Neutrophil (primary cell): ENCODE results near the gene CDK8.

Source experiments
- H3K27ac ChIP-seq: fragments of 200-600 bp; sonication (generic); 2 replicates; pipeline ENCODE4 v1.5.1; 2016; ENCODE audit warnings: mild to moderate bottlenecking, moderate library complexity
- H3K27me3 ChIP-seq: fragments of 200-600 bp; sonication (generic); 2 replicates; pipeline ENCODE4 v1.6.0; 2016; ENCODE audit warnings: mild to moderate bottlenecking
- H3K36me3 ChIP-seq: fragments of 200-600 bp; sonication (generic); 2 replicates; pipeline ENCODE4 v1.5.1; 2017
- H3K4me1 ChIP-seq, 2 experiments: fragments of 200-600 bp in 1 of 2; sonication (generic) in 1 of 2; 1 replicate in 1 of 2; 2 replicates in 1 of 2; pipeline versions ENCODE4 v1.5.1 to v1.6.1; 2013 to 2016; ENCODE audit warnings: low read depth in 1 of 2, low read length in 1 of 2, mild to moderate bottlenecking in 1 of 2, moderate library complexity in 1 of 2; ENCODE audit not compliant: control insufficient read depth in 1 of 2, insufficient read depth in 1 of 2
- H3K4me3 ChIP-seq, 2 experiments: fragments of 200-600 bp in 1 of 2; sonication (generic) in 1 of 2; 1 replicate in 1 of 2; 2 replicates in 1 of 2; pipeline ENCODE4 v1.5.1; 2013 to 2016; ENCODE audit warnings: low read depth in 1 of 2, low read length in 1 of 2, mild to moderate bottlenecking in 1 of 2, moderate library complexity in 1 of 2
- H3K9me3 ChIP-seq: fragments of 200-600 bp; sonication (generic); 2 replicates; pipeline ENCODE4 v1.5.1; 2016
- TF ChIP-seq, protein P1 (sequence below): fragments of 200-600 bp; sonication (generic); IDR thresholded peaks from 2 replicates; pipeline ENCODE4 v1.5.1; 2016; ENCODE audit warnings: antibody characterized with exemption

CDK8 gene

DNA sequence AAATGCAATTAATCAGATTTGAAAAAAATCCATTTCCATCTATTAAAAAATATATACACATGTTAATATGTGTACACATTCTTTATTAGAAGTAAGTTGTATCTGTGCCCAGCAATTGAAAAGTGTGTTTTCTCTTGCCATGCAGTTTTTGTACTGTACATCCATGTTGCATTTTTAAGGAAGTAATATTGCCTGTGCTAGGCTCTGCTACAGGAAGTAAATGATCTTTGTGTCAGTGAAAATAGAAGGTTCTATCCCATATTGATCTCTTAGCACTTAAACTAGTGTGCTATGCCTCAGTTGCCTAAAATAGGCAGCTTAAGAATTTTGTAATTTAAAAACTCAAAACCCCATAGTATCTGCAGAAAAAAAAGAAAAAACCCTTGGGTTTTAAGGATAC, 122.5 kb downstream of the CDK8 start:
- Histone ChIP-seq H3K27me3 (no peaks in the 10 kb centered on the region), H3K4me3 (no peak overlapping the region), H3K36me3 (no peaks in the 10 kb centered on the region), H3K27ac (no peak overlapping the region), H3K4me1 (no peaks in the 10 kb centered on the region), H3K9me3 (no peaks in the 10 kb centered on the region)
- TF ChIP-seq, protein P1, sequence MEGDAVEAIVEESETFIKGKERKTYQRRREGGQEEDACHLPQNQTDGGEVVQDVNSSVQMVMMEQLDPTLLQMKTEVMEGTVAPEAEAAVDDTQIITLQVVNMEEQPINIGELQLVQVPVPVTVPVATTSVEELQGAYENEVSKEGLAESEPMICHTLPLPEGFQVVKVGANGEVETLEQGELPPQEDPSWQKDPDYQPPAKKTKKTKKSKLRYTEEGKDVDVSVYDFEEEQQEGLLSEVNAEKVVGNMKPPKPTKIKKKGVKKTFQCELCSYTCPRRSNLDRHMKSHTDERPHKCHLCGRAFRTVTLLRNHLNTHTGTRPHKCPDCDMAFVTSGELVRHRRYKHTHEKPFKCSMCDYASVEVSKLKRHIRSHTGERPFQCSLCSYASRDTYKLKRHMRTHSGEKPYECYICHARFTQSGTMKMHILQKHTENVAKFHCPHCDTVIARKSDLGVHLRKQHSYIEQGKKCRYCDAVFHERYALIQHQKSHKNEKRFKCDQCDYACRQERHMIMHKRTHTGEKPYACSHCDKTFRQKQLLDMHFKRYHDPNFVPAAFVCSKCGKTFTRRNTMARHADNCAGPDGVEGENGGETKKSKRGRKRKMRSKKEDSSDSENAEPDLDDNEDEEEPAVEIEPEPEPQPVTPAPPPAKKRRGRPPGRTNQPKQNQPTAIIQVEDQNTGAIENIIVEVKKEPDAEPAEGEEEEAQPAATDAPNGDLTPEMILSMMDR, result no peak

DNA sequence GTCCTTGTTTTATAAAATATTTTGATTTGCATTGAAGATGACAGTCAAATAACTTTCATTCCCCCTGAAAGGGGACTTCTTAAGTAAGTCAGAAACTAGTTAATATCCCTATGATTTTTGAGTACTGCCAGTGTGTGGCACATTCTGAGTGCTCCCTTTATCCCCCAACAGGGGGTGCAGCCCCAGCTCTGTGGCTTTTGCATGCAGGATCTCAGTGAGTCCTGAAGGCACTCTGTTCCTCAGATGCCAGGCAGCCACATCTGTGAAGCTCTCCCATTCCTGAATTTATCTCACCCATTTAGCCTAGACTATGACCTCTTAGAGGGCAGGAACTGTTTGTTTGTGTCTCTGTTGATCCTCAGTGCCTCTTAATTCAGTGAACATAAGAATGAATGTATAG, 123.1 kb downstream of the CDK8 start:
- Histone ChIP-seq H3K27ac (no peak overlapping the region), H3K4me3 (no peak overlapping the region), H3K9me3 (no peaks in the 10 kb centered on the region), H3K36me3 (no peaks in the 10 kb centered on the region), H3K4me1 (no peaks in the 10 kb centered on the region), H3K27me3 (no peaks in the 10 kb centered on the region)
- TF ChIP-seq, protein P1, result no peak

DNA sequence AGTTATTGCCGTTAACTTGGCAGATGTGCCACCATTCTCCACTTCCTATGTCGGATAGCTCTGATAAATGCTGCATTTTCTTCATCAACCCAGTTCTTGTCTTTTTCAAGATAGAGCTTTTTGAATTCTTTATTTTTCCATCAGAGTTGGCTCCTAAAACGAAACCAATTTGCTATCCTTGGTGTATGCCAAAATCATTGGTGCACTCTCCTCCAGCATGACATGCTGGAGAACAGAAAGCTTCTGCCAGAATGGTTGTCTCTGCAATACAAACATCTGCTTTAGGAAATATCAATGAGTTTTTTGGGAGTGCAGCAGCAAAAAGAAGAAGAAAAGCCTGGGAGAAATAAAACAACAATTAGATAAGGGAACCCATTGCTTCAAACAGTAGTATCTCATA, 124.2 kb downstream of the CDK8 start:
- H3K36me3 ChIP-seq, result no peaks in the 10 kb centered on the region
- H3K27ac ChIP-seq, result no peak overlapping the region
- TF ChIP-seq, protein P1, result no peak
- no peaks in the 10 kb centered on the region for H3K27me3 ChIP-seq
- no peak overlapping the region for H3K4me3 ChIP-seq
- no peaks in the 10 kb centered on the region for H3K4me1 ChIP-seq
- no peaks in the 10 kb centered on the region for H3K9me3 ChIP-seq

DNA sequence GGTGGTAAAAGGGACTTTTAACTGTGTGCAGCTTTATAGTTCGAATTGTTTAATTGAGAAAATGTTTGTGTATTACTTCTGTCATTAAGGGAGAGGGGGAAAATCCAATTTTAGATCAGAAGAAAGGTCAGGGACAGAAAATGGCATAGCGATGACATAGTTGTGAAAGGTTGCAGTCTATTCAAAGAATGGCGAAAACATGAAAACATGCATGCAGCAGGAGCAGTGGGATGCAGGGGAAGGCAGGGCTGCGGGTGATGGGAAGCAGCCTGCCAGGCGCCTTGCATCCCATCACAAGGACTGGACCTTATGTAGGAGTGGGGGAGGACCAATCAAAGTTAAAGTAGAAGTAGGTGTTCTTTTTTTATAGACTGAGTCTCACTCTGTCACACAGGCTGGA, 125.9 kb downstream of the CDK8 start:
- TF ChIP-seq, protein P1, result no peak
- H3K9me3 ChIP-seq, result no peaks in the 10 kb centered on the region
- H3K36me3 ChIP-seq, result no peaks in the 10 kb centered on the region
- no peak overlapping the region for H3K4me3 ChIP-seq
- no peaks in the 10 kb centered on the region for H3K27me3 ChIP-seq
- no peaks in the 10 kb centered on the region for H3K4me1 ChIP-seq
- H3K27ac ChIP-seq, result no peak overlapping the region

DNA sequence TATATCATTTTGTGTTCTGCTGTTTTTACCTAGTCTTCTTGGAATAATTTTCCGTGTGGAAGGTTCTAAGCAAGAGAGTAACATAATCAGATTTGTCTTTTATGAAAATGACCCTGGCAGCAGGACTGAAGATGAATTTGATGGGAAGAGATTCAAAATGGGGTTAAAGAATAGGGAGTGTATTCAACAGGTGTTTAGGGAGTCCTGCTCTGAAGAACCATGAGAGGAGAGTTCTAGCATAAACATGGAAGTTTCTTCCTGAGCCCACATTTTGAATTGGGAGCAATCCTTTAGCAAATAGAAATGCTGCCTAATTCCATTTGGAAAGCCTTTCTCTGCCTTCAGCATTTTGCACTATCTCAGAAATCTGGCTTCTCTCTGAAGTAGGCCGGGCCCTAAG, 127.0 kb downstream of the CDK8 start:
- no peaks in the 10 kb centered on the region for H3K36me3 ChIP-seq
- TF ChIP-seq, protein P1, result no peak
- H3K4me1 ChIP-seq, result no peaks in the 10 kb centered on the region
- no peak overlapping the region for H3K27ac ChIP-seq
- no peaks in the 10 kb centered on the region for H3K27me3 ChIP-seq
- no peak overlapping the region for H3K4me3 ChIP-seq
- no peaks in the 10 kb centered on the region for H3K9me3 ChIP-seq

DNA sequence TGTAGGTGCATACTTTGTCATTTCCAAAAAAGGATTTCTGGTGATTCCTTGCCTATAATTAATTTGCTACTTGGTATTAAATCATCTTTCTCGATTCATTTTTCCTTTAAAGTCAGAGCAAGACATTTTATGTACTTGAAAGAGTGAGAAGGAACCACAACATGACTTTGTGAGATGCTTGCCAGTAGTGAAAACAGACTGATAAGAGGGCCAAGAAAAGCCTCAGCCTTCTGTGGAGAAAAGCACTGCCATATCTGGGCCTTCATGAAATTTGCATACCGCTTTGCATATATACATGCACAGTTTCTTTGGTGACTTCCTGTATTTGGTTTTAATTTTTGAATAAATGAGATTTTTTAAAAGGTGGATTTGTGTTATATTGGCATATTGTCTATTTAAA, 128.4 kb downstream of the CDK8 start:
- Histone ChIP-seq H3K9me3 (no peaks in the 10 kb centered on the region), H3K27ac (no peak overlapping the region), H3K4me3 (no peak overlapping the region), H3K36me3 (peaks cover 2% of the 10 kb centered on the region), H3K27me3 (no peaks in the 10 kb centered on the region), H3K4me1 (no peaks in the 10 kb centered on the region)
- TF ChIP-seq, protein P1, result no peak
